GM21367 (cell line): ENCODE results near the gene PCDHGA5.
"Not testable (repeated sequence)": the region's sequence is repeated elsewhere in the genome, so short reads cannot be mapped to it uniquely, and the experiment has no call there.

Experiments
- ATAC-seq: cut with Tn5 transposase; IDR thresholded peaks from one replicate; pipeline ENCODE4 v1.9.1; 2021; ENCODE audit not compliant: unreplicated experiment

PCDHGA5 gene

DNA sequence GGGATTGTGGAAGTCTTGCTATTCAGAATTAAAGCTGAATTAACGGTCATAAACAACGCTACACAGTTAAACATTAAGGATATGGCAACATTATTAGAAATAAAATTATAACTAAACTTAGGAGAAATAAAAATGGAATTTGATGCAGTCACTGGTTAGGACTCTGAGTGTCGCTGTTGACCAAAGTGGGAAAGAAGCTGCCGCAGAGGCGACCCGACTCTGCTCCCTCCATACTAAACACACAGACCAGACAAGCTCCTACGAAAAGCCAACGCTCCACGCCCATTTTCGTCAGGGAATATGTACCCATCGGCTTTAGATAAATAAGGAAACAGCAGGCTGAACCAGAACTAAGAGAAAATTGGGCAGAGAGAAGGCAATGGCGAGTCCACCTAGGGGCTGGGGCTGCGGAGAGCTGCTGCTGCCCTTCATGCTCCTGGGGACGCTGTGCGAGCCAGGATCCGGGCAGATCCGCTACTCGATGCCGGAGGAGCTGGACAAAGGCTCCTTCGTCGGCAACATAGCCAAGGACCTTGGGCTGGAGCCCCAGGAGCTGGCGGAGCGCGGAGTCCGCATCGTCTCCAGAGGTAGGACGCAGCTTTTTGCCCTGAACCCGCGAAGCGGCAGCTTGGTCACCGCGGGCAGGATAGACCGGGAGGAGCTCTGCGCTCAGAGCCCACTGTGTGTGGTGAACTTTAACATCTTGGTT lies at the start of gene PCDHGA5:
TSS of gene PCDHGA5 (plus strand) at position 211 of the 709 bp plus-strand sequence. CDS start at position 380, 169 bp downstream.
- no peak for ATAC-seq

GRCh38 chr5:141316963-141317362 lies 47.0 kb upstream of the PCDHGA5 start:
- not testable (repeated sequence) for ATAC-seq

GRCh38 chr5:141319202-141319601 lies 44.8 kb upstream of the PCDHGA5 start:
- no peak for ATAC-seq

GRCh38 chr5:141319699-141320098 lies 44.3 kb upstream of the PCDHGA5 start:
- no peak for ATAC-seq

DNA sequence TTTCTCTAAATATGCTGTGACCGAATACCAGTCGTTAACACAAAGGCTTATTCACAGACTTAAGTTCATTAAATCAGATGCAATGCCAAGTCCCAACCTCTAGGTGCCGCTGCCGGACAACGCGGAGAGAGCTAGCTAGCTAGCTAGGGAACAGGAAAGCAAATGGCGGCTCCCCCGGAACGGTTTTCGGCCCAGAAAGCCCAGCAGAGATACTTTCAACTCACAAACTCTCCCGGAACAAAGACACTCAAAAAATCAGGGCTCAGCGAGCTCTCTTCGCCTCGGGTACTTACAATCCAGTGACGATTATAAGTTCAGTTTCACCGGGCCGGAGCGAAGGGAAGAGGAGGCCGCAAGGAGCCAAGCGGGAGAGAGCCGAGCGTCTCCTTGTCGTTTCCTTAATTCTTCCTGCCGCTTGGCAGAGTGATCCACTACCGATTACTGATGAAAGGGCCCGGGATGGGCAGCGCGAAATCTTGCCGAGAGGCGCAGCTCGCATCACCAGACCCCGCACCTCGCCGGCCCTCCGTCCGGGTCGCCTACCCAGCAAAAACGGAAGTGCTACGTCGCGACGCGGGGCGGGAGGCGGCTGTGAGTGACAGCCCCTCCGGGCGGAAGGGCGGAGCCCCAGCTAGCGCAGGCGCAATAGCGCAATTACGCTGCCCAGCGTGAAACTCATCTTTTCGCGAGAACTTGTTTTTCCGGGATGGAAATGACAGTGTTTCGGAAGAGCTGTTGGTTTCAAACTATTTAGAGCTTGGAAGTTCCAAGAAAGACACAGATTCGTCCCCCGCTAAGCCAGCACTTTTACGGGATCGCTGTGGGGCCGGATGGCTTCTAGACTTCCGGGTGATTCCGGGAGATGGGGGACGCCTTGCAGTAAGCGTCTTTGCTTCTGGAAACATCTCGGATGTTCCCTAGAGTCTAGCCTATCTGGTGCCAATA lies 43.5 kb upstream of the PCDHGA5 start, which contains the start of gene TAF7:
TSS of gene TAF7 (minus strand) at position 560 of the 945 bp plus-strand sequence. CDS start 740 bp downstream, outside the sequence.
- ATAC-seq, result peak; percentile 90

- no peak for ATAC-seq
Measured at GRCh38 chr5:141322261-141322660, 41.7 kb upstream of the PCDHGA5 start.

DNA sequence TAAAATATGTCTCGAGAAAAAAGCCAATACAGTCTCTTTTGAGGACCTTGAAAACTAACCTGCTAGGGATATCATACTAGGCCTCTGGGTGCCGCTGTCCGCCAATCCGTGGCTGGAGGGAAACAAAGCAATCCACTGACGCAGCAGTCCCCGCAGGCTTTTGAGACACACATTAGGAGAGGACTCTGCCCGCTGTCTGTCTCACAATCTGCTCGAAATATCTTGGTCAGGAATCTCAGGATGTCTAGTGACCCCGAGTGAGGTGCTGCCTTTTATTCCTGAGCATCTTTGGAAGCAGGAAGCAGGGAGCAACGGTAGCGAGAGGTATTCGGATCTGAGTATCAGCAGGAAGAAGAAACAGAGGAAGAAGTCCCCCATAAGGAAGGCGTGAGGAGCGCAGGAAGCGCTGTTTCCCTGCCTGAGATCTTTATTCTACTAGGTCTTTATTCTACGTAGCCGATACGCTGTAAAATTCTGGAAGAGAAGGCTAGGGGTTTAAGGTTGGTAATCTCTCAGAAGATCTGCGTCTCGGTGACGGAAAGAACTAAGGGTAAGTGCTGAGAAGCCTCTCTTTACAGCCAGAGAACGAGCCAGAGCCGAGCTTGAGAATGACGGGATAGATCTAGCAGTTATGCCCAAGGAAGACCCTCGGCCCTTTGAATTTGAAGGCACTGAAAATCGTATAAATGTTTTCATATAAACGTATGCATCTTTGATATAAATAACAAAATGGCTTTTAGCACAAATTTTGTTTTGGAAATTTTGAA lies 37.7 kb upstream of the PCDHGA5 start:
- ATAC-seq, result peak; percentile 65

DNA sequence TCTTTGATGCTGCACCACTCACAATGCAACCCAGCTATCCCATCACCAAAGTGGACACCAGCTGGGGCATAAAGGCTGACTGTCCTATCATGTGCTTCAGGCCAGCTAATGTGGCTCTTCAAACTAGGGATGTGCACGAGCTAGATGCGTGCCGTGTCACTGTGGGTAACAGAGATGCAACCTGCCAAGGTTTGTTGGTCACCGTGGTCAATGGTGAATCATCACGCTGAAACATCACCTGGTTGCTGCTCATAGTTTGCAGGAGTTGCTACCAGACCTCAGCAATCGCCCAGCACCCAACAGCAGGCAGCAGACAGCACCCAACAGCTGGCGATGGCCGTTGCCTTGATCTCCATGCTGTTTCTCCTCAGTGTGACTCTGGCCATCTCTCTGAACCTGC lies 35.7 kb upstream of the PCDHGA5 start:
- ATAC-seq, result no peak

DNA sequence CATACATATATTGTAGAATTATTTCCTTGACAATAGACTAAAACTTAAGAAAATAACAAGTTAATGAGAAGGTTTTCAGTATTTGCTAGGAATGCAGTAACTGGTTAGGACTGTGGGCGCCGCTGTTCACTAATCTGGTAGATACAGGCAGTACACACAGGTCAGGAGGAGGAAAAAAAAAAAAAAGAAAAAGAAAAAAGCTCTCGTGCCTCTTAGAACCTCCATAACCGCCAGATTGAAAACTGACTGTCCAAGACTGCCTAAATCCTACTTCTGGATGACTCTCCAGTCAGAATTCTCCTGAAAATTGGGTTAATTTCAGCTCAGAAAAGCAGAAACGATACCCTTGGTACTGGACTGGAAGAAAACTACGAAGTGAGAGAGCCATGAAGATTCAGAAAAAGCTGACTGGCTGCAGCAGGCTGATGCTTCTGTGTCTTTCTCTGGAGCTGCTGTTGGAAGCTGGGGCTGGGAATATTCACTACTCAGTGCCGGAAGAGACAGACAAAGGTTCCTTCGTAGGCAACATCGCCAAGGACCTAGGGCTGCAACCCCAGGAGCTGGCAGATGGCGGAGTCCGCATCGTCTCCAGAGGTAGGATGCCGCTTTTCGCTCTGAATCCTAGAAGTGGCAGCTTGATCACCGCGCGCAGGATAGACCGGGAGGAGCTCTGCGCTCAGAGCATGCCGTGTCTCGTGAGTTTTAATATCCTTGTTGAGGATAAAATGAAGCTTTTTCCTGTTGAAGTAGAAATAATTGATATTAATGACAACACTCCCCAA lies 33.5 kb upstream of the PCDHGA5 start, which contains the start of gene PCDHGA1:
TSS of gene PCDHGA1 (plus strand) at position 216 of the 782 bp plus-strand sequence.
- no peak for ATAC-seq

GRCh38 chr5:141332571-141332970 lies 31.4 kb upstream of the PCDHGA5 start:
- not testable (repeated sequence) for ATAC-seq

GRCh38 chr5:141338538-141339306 lies 25.2 kb upstream of the PCDHGA5 start, which contains the start of gene PCDHGA2:
TSS of gene PCDHGA2 (plus strand) at chr5:141338760.
- no peak for ATAC-seq

- ATAC-seq, result not testable (repeated sequence)
Measured at GRCh38 chr5:141340781-141341354, 23.1 kb upstream of the PCDHGA5 start.

DNA sequence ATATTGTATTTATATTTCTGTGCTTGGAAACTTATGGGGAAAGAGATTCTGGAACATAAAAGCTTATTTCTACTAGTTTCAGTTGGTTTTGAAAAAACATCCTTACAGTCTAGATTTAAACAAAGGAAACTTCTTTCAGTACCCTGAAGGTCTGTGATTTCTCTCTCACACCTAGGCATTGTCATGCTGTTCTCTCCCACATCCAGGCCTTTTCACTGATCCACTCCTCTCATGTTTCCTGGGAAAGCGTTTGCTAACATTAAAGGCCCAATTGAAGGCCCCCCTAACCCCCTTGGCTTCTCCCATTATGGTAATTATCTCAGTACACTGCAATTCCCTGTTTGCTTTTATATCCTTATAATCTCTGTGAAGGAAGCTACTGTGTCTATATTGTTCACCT lies 21.2 kb upstream of the PCDHGA5 start:
- no peak for ATAC-seq

DNA sequence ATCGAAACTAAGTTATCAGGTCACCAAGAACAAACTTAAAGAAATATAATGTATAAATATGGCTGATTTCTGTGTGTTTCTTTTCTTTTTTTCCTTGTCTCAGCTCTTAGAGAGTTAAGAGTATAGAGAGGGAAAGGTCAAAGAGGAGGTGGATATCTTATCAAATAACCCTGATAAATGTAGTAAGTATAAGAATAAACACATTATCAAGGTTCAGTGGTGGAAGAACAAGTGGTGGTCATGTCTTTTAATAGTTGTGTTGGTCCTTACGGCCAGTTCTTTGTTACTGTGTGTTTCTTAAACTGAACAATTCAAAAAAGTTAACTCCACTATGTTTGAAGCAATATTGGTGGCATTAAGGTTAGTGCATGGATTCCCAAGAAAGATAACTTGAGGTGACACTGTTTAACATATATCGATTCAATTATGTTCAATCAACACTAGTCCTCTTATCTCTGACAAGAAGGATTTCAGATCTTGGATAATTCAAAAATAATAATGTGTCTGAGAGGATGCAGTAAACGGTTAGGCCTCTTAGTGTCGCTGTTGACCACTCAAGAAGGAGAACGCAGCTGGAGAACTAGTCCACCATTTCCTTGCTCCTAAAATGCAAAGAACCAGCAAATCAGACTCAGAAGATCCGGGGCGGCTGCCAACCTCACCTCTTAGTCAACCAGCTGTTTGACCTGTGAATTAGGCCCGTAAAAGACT lies 20.6 kb upstream of the PCDHGA5 start, which contains the start of gene PCDHGA3:
TSS of gene PCDHGA3 (plus strand) at position 588 of the 711 bp plus-strand sequence. CDS start 205 bp downstream, outside the sequence.
- ATAC-seq, result no peak

DNA sequence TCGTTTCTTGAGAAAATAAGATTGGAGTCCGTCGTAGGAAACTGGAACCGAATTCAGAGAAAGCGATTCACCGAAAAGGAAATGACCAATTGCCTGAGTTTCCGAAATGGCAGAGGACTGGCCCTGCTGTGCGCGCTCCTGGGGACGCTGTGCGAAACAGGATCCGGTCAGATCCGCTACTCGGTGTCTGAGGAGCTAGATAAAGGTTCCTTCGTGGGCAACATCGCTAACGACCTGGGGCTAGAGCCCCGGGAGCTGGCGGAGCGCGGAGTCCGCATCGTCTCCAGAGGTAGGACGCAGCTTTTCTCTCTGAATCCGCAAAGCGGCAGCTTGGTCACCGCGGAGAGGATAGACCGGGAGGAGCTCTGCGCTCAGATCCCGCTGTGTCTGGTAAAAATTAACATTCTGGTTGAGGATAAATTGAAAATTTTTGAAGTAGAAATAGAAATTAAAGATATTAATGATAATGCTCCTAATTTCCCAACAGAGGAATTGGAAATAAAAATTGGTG lies 20.0 kb upstream of the PCDHGA5 start:
- ATAC-seq, result no peak

DNA sequence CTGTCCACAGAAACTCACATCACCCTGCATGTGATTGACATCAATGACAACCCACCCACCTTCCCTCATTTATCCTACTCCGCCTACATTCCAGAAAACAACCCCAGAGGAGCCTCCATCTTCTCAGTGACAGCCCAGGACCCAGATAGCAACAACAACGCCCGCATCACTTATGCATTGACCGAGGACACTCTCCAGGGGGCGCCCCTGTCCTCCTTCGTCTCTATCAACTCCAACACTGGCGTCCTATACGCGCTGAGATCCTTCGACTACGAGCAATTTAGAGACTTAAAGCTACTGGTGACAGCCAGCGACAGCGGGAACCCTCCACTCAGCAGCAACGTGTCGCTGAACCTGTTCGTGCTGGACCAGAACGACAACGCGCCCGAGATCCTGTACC lies 18.6 kb upstream of the PCDHGA5 start:
- no peak for ATAC-seq

DNA sequence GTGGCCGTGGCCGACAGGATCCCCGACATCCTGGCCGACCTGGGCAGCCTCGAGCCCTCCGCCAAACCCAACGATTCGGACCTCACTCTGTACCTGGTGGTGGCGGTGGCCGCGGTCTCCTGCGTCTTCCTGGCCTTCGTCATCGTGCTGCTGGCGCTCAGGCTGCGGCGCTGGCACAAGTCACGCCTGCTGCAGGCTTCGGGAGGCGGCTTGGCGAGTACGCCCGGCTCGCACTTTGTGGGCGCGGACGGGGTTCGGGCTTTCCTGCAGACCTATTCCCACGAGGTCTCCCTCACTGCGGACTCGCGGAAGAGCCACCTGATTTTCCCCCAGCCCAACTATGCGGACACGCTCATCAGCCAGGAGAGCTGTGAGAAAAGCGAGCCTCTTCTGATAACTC lies 17.9 kb upstream of the PCDHGA5 start:
- not testable (repeated sequence) for ATAC-seq
